Upper lobe of right lung (tissue), 1 donor: ENCODE data around the gene COL24A1. TPM values are rescaled to one million over a fixed set of nuclear protein-coding genes. Genes with fewer than 3 reads are reported as not detected.
"Not testable (repeated sequence)": the region's sequence is repeated elsewhere in the genome, so short reads cannot be mapped to it uniquely, and the experiment has no call there.

Experiments
- ATAC-seq: fragments of 200-7000 bp; cut with Tn5 transposase; one replicate; pipeline ENCODE4 v1.9.1; 2020; ENCODE audit warnings: mild to moderate bottlenecking, moderate library complexity
- DNase-seq: peaks from one replicate; pipeline ENCODE4 v3.0.0-alpha.2; 2020
- H3K27ac ChIP-seq: fragments of 200-600 bp; one replicate; pipeline ENCODE4 v1.8.0; 2022
- H3K27me3 ChIP-seq: fragments of 200-600 bp; one replicate; pipeline ENCODE4 v1.8.0; 2022; ENCODE audit warnings: mild to moderate bottlenecking
- H3K36me3 ChIP-seq: fragments of 200-600 bp; one replicate; pipeline ENCODE4 v1.8.0; 2022
- H3K4me1 ChIP-seq: fragments of 200-600 bp; one replicate; pipeline ENCODE4 v1.8.0; 2022
- H3K4me3 ChIP-seq: fragments of 200-600 bp; one replicate; pipeline ENCODE4 v1.8.0; 2022; ENCODE audit warnings: mild to moderate bottlenecking
- H3K9me3 ChIP-seq: fragments of 200-600 bp; one replicate; pipeline ENCODE4 v1.8.0; 2022
- intact Hi-C: fragments of 100-400 bp; cut with DNase I; formaldehyde crosslinking; loops from one replicate; pipeline ENCODE4 v1.11.0; 2022
- total RNA-seq: library from RNA; stranded (reverse); fragmentation: NEBNext Ultra II Directional; extraction: Animal tissue kit (Norgen Biotek cat#: 25700); gene quantifications from one replicate; pipeline ENCODE4 v1.2.1, GENCODE V29; 2021
- TF ChIP-seq, protein P1 (sequence below): fragments of 200-600 bp; IDR thresholded peaks from one replicate; pipeline ENCODE4 v1.8.0; 2022; ENCODE audit warnings: antibody characterized with exemption
- donor health status: DM: no; HTN: yes; CAD: no; lungs with severe emphysema.

The COL24A1 gene
- total RNA-seq, 1 donor from 2014 or later, result 1.6 TPM

DNA sequence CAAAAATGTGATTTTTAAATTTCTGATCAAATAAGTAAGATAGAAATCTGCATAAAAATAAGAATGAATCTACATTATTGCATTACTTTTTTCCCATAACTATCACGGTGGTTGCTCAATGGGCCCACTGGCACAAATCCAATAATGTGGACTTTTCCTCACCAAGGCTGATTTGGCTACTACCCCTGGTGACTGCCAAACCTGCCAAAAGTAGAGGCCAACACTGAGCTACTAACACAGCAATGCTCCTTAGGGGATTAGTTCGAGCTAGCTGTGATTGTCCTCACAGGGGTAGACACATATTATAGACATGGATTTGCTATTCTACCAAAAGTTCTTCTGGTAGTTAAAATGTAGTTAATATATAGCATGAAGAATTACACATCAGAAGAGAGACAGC lies 340.7 kb downstream of the COL24A1 start:
- intact Hi-C loops, result no loop called here
- Histone ChIP-seq H3K27me3 (no peaks in the 10 kb centered on the region), H3K9me3 (no peaks in the 10 kb centered on the region), H3K4me3 (no peak overlapping the region), H3K4me1 (no peaks in the 10 kb centered on the region), H3K36me3 (no peaks in the 10 kb centered on the region), H3K27ac (no peak overlapping the region)
- TF ChIP-seq, protein P1, sequence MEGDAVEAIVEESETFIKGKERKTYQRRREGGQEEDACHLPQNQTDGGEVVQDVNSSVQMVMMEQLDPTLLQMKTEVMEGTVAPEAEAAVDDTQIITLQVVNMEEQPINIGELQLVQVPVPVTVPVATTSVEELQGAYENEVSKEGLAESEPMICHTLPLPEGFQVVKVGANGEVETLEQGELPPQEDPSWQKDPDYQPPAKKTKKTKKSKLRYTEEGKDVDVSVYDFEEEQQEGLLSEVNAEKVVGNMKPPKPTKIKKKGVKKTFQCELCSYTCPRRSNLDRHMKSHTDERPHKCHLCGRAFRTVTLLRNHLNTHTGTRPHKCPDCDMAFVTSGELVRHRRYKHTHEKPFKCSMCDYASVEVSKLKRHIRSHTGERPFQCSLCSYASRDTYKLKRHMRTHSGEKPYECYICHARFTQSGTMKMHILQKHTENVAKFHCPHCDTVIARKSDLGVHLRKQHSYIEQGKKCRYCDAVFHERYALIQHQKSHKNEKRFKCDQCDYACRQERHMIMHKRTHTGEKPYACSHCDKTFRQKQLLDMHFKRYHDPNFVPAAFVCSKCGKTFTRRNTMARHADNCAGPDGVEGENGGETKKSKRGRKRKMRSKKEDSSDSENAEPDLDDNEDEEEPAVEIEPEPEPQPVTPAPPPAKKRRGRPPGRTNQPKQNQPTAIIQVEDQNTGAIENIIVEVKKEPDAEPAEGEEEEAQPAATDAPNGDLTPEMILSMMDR, result no peak
- ATAC-seq, result no peak
- DNase-seq, result no peak

DNA sequence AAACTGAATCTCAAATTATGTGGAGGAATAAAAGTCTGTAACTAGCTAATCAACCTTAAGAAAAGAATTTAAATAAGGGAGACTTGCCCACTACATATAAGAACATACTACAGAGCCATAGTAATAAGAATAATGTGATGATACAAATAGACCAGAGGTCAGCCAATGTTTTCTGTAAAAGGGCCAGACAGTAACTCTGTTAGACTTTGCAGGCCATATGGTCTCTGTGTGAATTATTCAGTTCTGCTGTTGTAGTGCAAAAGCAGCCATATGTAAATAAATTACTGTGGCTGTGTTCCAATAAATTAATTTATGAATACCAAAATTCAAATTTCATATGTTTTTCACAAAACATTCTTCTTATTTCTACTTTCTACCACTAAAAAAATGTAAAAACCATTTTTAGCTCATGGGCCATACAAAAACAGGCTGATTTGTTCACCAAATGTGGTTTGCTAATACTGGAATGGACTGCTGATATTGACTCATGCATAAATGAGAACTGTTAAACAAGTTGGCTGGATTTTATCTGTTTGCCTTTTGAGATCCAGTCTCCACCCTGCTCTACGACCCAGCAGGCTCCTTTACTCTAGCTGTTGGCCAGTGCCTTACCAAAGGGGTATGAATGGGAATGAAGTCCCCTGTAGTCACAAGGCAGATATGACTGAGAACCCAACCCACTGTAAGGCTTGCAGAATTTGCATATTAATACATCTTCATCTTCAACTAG lies 350.2 kb downstream of the COL24A1 start:
- Histone ChIP-seq H3K4me3 (no peak overlapping the region), H3K27me3 (no peaks in the 10 kb centered on the region), H3K36me3 (no peaks in the 10 kb centered on the region), H3K9me3 (no peaks in the 10 kb centered on the region), H3K4me1 (no peaks in the 10 kb centered on the region), H3K27ac (no peak overlapping the region)
- intact Hi-C loops, result no loop called here
- TF ChIP-seq, protein P1, result no peak
- no peak for DNase-seq
- no peak for ATAC-seq

DNA sequence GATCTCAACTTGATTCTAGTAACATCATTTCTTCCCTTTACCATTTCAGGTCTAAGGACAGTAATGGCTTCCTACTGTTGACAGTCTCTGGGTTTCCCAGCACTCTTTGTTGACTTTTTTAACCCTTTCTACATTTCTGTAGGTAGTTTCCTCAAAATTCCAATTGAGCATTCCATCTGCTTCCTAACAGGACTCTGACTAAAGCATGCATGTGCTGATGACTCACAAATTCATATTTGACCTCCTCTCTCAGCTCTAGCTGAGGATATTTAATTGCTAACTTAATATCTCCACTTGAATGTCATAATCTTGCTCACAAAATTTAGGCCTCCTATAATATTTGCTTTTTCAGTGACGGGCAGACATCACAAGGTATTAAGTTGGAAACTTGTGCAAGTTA lies 355.1 kb downstream of the COL24A1 start:
- intact Hi-C loops, result no loop called here
- no peaks in the 10 kb centered on the region for H3K27me3 ChIP-seq
- no peak for ATAC-seq

DNA sequence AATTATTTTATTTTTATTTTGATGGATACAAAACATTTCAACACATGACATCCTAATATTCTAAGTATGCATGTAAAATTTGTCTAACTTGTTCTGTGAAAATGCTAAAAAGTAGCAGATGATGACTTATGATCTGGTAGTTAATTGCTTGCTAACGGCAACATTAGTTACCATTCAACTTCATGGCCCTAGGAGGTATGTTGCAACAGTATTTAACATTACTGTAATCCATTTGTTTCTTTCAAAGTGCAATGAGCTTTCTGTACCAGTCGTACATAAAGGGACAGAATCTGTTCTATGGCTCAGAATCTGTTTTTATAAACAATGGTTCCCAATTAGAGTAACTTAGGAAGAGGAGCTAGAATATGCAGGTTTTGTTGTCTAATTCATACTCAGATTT lies 356.8 kb downstream of the COL24A1 start:
- no peak overlapping the region for H3K27ac ChIP-seq
- H3K9me3 ChIP-seq, result no peaks in the 10 kb centered on the region
- no peaks in the 10 kb centered on the region for H3K27me3 ChIP-seq
- TF ChIP-seq, protein P1, result no peak
- no peaks in the 10 kb centered on the region for H3K4me1 ChIP-seq
- intact Hi-C loops, result no loop called here
- no peak overlapping the region for H3K4me3 ChIP-seq
- ATAC-seq, result no peak
- no peak for DNase-seq
- no peaks in the 10 kb centered on the region for H3K36me3 ChIP-seq

More for the DNA sequence above, 355.1 kb downstream of the COL24A1 start:
- Histone ChIP-seq H3K4me3 (no peak overlapping the region), H3K36me3 (no peaks in the 10 kb centered on the region), H3K27ac (no peak overlapping the region), H3K9me3 (no peaks in the 10 kb centered on the region), H3K4me1 (no peaks in the 10 kb centered on the region)
- TF ChIP-seq, protein P1, result no peak
- no peak for DNase-seq

DNA sequence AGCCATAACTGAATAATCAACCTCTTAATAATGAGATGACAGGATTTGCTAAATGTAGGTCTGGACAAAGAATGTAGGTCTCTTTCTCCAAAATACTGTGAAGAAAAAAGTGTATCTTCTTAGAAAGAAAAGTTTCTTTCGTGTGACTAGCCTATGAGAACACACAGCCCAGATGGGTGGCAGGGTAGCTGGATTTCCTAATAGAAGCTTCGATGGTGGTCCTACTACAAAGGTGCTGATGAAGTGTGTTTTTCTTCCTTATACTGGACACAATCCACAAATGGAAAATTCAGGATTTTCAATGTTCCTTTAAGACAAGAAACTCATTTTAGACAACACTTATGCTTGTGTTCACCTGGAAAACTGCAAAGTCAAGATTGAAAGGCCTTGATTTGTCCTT lies 358.2 kb downstream of the COL24A1 start:
- H3K4me3 ChIP-seq, result no peak overlapping the region
- ATAC-seq, result no peak
- no peaks in the 10 kb centered on the region for H3K9me3 ChIP-seq
- H3K27ac ChIP-seq, result no peak overlapping the region
- H3K36me3 ChIP-seq, result no peaks in the 10 kb centered on the region
- TF ChIP-seq, protein P1, result no peak
- intact Hi-C loops, result no loop called here
- no peaks in the 10 kb centered on the region for H3K4me1 ChIP-seq
- no peak for DNase-seq
- no peaks in the 10 kb centered on the region for H3K27me3 ChIP-seq

DNA sequence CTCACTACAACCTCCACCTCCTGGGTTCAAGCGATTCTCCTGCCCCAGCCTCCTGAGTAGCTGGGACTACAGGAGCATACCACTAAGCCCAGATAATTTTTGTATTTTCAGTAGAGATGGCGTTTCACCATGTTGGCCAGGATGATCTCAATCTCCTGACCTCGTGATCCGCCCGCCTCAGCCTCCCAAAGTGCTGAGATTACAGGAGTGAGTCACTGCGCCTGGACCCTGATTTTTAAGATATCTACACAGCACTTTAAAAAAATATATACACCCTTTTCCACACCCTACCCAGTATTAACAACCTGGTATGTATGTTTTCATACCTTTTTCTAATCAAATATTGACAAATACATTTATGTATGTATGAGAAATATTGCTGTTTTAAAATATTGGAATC lies 379.6 kb downstream of the COL24A1 start:
- H3K27me3 ChIP-seq, intact Hi-C loops, H3K4me3 ChIP-seq, ATAC-seq, H3K36me3 ChIP-seq, H3K9me3 ChIP-seq, H3K27ac ChIP-seq, H3K4me1 ChIP-seq, DNase-seq: not testable (repeated sequence)
